Hematopoietic multipotent progenitor cell treated with erythropoietin and hydrocortisone succinate and interleukin-3 and kit ligand, for 17 days (in vitro differentiated cells): Measurements from ENCODE around the gene POLR2C.

Source experiments
- DNase-seq: peaks from one replicate; pipeline ENCODE4 v3.0.0-alpha.2; 2015; ENCODE audit warnings: low spot score

Gene POLR2C

DNA sequence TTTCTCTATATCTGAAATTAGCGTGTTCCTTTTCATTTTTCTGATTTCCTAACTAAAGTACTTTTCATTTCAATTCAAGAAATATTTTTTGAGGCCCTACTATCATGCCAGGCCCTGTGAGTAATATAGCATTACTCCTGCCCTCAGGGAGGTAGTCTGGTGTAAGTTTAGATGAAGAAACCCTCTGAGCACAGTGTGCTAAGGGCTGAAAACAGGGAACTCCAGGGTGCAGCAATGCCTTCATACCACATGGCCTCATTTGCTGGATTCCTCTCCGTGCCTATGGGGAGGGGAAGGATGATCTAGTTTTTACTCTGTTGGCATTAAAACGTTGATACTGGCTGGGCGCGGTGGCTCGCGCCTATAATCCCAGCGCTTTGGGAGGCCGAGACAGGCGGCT is 10.5 kb upstream of the POLR2C start:
- DNase-seq, result no peak

GRCh38 chr16:57462978-57463362 is 491 bp downstream of the POLR2C start:
- no peak for DNase-seq

- DNase-seq, result no peak
Observed at GRCh38 chr16:57464523-57464922, 2.0 kb downstream of the POLR2C start.

DNA sequence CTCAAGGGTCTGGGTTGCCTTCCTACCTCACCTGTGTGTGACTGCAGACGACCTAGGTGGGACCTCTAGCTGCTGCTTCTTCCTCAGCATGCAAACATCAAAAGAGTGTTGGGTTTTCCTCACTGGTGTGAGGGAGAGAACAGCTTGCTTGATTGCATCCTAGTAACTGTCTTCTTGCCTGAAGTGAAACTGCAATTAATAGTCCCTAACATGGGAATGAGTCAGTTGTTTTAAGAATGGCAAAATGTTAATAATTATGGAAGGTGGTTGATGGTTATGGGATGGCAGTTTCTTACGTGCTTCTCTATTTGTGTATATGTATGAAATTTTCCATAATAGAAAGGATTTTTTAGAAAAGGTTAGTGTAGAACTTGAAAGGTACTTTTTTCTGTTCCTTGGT is 5.9 kb downstream of the POLR2C start:
- DNase-seq, result no peak

- no peak for DNase-seq
Observed at GRCh38 chr16:57469046-57469445, 6.6 kb downstream of the POLR2C start.

- DNase-seq, result no peak
Observed at GRCh38 chr16:57469917-57470470, 7.5 kb downstream of the POLR2C start.

DNA sequence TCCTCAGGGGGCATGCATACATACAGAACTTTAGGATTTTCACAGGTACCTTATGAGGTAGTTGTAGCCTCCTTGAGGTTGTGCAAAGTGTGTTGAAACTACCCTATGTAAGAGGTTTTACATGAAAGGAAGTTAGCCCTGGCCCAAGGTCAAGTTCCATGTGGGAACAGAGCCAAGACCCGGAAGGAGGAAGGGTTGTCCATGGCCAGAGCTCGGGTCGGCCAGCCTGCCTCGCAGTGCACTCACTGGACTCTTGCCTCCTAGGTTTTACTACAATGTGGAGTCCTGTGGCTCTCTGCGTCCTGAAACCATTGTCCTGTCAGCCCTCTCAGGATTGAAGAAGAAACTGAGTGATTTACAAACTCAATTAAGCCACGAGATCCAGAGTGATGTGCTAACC is 8.2 kb downstream of the POLR2C start:
- no peak for DNase-seq

DNA sequence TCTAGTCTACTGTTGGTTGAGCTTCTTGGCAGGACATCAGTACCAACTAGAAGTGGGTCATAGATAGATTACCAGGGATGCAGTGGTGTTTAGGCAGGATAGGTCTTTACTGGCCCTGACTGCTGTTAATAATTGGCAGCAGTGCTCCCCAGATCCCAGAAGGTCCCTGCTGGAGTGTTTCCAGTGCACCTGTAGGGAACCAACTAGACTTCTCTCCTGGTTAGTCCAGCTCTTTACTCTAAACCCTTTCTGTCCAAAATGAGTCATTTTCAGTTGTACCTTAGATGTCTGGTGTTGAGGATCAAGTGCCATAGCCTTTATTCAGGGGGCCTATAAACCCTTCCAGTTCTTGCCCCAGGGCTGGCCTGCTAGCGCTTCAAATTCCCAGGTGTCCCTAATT is 8.7 kb downstream of the POLR2C start:
- DNase-seq, result no peak

- DNase-seq, result no peak
Observed at GRCh38 chr16:57471852-57472664, 9.6 kb downstream of the POLR2C start.

DNA sequence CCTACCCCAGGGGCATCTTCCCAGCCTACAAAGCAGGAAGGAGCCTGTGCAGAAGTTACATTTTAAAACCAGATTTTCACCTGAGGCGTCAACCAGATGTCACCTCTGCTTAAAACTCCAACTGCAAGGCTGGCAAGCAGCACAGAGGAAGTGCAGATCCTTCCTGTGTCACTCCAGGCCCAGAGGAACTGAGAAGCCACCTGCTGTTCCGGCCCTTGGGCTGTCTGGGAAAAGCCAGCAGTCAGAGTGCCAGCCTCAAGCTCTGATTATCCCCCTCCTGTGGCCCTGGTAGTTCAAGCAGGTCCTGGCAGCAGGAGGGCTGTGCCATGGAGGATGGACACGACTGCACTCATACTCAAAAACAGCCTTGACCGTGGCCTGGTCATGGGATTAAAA is 10.2 kb downstream of the POLR2C start:
- DNase-seq, result no peak

DNA sequence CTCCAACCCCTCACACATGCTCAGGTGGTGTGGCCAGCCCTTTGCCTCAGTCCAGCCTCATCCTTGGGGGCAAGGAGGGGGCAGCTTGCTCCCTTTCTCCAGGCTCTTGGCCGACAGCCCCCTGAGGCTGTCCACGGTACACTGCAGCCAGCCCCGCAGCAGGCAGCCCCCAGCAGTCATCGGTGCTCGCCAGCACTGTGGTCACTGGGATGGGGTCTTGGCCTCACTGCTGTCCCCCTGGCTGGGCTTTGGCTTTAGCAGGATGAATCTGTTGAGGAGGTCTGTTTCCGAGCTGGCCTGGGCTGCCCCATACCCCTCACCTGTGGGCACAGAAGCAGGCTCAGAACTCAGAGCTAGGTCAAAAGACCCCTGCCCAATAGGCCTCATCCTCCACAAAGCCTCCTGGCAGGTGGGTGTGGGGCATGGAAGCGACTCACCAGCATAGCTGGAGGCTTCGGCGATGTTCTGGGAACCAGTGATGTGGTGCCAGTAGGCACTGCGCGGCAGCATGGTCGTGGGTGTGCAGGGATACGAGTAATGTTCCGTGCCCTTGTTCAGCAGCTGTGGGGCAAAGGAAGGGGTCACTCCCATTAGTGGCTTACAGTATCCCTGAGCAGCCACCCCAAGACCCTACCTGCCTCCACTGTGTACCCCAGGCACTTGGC is 10.8 kb downstream of the POLR2C start:
- DNase-seq, result no peak

GRCh38 chr16:57473906-57474305 is 11.4 kb downstream of the POLR2C start:
- no peak for DNase-seq

DNA sequence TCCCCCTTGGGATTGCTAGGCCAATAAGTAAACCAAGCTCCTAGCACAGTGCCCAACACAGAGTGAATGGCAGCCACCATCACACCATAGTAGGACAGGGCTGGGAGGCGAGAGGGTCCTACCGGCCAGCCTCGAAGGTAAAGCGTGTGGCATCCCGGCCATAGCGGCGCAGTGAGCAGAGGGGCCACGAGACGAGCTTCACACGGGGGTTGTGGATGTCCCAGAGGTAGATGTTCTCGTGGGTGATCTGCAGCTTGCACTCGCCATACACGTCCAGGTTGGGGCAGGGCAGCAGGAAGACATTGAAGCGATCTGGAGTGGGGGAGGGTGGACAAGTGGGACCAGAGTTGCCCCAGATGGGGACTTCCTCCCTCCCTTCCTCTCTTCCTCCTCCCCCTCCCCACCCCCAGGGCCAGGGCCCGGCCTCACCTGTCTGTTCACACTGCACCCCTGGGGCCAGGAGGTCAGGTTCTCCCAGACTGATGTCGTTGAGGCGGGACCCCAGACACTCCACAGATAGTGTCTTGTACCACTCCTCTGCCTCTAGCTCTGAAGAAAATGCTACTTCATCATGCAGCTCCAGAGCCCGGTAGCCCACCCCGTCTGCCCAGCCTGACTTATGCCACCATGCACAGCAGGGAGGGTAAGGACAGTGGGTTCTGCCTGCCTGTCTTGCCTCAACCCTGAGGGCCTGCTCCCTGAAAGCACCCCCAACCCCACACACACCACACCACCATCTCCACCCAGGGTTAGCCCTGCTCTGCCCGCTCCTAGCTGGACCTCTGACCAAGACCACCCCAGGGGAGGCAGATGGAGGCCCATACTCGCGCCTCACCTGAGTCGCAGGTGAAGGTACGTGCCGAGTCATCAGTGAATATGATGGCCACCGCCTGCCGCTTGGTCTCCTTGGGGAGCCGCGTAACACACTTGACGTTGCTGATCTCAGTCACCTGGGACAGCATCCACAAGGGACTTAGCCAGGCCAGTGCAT is 12.5 kb downstream of the POLR2C start:
- DNase-seq, result no peak

DNA sequence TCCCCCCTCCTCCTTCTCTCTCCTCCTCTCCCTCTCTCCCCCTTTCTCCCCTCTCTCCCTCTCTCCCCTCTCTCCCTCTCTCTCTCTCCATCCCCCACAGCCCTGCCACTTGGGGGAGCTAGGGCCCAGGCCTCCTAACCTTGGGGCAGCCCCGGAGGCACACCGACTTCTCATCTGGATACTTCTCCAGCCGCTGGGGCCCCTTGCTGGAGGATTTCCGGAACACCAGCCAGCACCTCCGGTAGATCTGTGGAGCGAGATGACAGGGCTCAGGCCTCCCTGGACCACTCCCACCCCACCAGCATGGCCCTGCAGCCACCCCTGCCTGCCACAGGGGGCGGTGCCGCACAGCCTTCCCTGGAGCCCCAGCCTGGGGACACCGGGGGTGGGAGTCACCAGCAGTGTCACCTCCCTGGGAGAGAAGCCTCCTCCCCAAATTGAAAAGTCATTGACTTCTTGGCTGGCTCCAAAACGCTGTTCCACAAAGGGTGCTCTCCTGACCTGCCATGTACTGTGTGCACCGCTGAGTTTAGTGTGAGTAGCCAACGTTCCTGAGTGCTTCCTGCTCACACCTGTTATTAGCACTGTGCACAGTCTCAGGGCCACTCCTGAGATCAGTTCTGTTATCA is 13.3 kb downstream of the POLR2C start:
- DNase-seq, result no peak

DNA sequence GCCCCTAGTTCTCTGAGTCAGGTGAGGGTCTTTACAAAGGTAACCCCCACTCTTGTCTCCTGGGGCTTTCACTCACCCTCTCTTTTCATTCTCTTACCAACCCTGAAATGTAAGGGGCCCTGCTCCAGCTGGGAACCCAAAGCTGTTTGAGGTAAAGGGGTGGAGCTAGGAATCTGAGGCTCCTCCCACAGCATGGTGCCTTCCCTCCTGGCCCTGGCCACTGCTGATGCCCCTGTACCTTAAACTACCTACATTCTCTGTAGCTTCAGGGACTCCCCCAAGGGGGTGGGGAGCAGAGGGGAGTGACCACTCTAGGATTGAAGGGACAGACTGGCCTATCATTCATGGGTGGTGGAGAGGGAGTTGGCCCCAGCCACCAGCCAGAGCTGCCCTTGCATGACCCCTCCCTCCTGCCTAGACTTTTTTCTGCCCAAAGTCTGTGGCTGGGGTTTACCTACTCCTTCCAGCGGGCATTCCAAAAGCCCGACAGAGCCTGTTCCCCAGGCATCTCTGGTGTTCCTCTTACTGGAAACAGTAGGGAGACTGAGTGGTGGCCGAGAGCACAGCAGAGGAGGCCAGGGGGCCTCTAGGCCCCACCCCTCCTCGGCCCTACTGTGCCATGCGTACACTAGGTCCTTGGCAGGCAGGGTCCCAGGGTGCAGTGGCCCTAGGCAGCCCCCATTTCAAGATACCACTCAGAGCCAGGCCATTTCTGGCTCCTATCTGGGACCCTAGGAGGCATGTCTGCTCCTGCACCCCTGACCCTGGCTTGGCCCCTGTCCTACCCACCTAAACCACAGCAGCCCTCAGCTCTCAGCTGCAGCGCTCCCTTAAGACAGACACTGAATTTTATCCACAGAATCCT is 14.3 kb downstream of the POLR2C start:
- DNase-seq, result no peak

- DNase-seq, result no peak
Observed at GRCh38 chr16:57477531-57478202, 15.2 kb downstream of the POLR2C start.

- DNase-seq, result no peak
Observed at GRCh38 chr16:57478396-57479204, 16.1 kb downstream of the POLR2C start.

GRCh38 chr16:57479205-57479975 is 16.9 kb downstream of the POLR2C start:
- DNase-seq, result no peak
